Measurements from ENCODE around the gene EMD.
"Not testable (repeated sequence)": the region's sequence is repeated elsewhere in the genome, so short reads cannot be mapped to it uniquely, and the experiment has no call there.

The EMD gene

DNA sequence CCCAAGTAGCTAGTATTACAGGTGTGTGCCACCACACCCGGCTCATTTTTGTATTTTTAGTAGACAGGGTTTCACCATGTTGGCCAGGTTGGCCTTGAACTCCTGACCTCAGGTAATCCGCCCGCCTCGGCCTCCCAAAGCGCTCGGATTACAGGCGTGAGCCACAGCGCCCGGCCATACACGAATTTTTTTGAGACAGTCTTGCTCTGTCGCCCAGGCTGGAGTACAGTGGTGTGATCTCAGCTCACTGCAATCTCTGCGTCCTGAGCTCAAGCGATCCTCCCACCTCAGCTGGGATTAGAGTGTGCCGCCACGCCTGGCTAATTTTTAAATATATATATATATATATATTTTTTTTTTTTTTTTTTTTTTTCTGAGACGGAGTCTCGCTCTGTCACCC, 17.3 kb downstream of the EMD start:
- DNase-seq (ENCODE audit: low spot score) = not testable (repeated sequence)

DNA sequence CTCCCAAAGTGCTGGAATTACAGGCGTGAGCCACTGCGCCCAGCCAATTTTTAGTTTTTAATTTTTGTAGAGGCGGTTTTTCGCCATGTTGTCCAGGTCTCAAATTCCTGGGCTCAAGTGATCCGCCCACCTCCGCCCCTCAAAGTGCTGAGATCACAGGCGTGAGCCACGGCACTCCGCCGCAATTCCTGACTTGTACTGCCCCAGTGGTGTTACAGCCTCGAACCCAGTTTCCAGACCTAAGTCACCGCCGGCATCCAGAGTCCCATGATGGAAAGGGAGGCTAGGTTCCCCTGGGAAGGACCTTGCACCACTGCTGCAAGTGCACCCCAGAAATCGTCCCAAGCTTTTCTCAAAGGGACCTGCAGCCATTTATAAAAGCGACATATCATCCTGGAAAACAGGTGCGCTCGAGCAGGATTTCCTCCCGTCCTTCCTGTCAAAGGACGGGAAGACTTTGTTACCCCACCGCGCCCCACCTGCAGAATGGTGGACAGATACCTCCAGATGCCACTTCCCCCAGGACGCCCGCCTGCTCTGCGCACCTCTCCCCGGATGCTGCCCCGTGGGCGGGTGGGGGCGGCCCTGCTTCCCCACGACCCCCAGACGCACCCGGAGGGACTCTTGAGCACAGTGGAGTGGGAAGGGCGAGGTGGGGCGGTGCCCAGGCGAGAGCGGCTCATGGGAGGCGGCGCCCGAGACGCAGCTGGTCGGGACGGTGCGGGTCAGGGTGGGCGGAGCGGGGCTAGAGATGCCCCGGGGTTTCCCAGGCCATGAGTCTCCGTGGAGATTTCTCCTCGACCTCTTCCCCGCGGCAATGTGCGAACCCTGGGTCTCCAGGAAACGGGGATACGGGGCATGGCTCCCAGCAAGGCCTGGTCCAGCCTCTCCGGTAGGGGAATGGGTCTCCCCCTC, 18.1 kb downstream of the EMD start:
- peak; percentile 78 for DNase-seq (ENCODE audit: low spot score)

DNA sequence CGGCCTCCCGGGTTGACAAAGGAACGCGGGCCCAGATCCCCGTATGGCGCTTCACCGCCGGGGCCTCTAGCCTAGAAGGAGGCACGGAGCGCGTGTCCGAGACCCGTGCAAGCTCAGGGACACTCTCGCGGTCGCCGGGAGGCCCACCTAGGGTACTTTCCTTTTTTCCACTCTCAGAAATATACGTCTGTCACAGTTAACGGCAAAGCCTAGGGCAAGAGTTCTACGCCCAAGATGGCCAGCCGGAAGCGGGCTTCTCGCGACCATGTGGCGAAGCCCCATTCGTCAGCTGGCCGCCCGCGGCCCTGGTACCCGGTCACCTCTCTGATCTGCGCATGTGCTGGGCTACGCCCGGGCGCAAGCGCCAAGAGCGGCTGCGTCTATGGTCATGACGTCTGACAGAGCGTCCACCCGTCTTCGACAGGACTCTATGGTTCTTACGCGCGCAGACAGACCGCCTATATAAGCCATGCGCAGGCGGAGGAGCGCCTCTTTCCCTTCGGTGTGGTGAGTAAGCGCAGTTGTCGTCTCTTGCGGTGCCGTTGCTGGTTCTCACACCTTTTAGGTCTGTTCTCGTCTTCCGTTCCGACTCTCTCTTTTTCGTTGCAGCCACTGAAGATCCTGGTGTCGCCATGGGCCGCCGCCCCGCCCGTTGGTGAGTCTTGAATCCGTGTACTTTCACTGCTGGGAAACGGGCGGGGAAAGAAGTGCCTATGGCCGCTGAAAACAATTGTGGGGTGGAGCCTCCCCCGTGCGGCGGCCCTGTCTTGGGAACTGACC, 19.0 kb downstream of the EMD start, which contains the start of gene RPL10:
Gene RPL10 (plus strand): TSS at position 490 of the 780 bp plus-strand sequence. CDS start 143 bp downstream, at position 633.
- DNase-seq (ENCODE audit: low spot score) = peak; percentile 96

DNA sequence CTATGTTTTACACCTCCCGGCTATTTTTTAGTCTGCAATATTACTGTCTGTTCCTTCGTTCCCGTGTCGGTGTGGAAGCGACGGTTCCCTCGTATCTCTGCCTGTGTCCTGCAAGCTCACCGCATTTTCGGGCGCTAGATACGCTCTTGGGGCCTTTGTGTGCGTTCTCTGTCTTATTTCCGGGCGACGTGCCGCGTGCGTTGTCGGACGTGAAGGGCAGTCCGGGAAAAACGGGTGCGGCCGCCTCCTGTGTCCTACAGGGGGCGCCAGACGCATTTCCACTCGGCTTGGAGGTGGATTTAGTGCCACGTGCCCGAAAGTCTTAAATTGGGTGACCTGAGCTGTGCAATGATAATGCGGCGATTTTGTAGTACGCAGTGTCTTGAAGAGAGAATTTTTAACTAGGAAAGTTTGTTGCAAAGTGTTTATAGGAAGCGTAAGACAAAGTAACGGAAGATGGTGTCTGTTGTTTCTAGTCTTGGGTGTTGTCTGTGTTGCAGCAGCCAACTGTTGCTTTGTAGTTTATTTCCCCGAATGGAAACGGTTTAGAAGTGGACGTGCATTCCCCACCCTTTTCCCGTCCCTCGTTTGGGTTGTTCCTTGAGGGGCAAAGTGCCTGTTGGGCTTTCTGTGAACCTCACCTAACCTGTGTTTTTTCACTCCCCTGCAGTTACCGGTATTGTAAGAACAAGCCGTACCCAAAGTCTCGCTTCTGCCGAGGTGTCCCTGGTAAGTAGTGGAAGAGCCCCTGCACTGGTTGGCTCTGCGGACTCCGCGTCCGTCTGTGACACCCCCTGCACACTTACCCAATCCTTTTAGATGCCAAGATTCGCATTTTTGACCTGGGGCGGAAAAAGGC, 19.8 kb downstream of the EMD start:
- DNase-seq (ENCODE audit: low spot score) = peak; percentile 79

DNA sequence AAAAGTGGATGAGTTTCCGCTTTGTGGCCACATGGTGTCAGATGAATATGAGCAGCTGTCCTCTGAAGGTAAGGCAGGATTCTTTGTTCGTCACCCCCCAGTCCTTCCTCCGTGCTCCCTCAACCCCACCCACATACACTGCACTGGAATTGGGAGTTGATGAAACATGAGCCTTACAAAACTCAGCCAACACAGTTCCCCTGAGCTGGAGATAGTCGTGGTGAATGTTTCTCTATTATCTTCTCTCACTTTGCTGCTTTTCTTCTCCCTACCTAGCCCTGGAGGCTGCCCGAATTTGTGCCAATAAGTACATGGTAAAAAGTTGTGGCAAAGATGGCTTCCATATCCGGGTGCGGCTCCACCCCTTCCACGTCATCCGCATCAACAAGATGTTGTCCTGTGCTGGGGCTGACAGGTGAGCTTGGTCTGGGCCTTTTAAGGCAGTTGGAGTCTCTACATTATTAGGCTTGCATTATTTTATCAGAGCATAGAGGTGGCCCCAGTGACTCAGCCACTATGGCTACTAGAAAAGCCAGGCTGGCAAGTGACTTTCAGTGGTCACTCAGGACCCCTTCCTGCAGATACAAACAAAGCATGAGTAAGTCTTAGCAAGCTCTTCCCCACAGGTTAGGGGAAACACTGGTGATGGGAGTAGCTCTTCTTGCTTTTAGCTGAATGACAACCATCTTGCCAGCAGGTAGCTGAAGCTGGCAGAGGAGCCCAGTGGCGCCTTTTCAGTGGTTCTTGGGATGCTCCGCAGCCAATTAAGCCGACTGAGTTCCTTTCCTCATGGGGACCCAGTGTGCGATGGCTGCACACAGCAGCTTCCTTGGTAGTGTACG, 20.7 kb downstream of the EMD start:
- no peak for DNase-seq (ENCODE audit: low spot score)

DNA sequence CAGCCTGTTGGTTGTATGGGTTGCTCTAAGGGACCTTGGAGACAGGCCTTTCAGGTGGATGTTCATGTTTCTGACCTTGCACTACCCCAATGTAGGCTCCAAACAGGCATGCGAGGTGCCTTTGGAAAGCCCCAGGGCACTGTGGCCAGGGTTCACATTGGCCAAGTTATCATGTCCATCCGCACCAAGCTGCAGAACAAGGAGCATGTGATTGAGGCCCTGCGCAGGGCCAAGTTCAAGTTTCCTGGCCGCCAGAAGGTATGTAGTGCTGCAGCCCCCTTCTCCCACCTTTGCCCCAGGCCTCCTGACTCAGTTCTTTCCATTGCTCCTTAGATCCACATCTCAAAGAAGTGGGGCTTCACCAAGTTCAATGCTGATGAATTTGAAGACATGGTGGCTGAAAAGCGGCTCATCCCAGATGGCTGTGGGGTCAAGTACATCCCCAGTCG, 21.3 kb downstream of the EMD start:
- not testable (repeated sequence) for DNase-seq (ENCODE audit: low spot score)

DNA sequence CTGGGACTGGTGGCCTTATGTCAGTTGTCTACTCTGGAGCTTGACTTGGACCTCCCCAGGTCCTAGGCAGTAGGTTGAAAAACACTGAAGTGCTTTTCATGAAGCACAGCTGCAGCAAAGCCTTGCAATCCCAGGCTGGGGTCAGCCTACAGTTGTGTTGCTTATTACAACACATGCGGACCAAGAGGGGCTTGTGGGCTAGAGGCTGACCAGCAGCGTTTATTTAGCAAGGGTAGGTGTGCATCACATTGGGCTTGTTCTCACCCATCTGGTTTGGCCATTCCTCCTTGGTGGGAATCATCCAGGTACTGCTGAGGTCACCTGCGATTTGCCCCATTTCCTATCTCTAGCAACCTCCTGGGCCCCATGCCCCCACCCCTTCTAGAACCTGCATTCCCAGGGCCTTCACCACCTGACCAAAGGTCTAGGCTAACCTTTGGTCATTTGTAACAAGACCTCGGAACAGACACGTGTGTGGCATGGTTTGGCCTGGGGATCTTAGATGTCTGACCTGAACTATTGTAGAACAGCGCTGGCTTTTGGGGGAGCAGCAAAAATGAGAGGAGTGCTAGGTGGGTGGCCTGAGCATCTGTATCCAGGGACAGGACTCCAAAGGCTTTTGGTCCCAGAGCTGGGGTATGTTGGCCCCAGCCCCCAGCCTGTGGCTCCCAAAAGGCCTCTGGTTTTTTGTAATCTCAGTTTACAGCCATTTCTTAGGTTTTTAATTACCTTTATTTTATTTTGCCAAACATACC, 22.1 kb downstream of the EMD start:
- no peak for DNase-seq (ENCODE audit: low spot score)

DNA sequence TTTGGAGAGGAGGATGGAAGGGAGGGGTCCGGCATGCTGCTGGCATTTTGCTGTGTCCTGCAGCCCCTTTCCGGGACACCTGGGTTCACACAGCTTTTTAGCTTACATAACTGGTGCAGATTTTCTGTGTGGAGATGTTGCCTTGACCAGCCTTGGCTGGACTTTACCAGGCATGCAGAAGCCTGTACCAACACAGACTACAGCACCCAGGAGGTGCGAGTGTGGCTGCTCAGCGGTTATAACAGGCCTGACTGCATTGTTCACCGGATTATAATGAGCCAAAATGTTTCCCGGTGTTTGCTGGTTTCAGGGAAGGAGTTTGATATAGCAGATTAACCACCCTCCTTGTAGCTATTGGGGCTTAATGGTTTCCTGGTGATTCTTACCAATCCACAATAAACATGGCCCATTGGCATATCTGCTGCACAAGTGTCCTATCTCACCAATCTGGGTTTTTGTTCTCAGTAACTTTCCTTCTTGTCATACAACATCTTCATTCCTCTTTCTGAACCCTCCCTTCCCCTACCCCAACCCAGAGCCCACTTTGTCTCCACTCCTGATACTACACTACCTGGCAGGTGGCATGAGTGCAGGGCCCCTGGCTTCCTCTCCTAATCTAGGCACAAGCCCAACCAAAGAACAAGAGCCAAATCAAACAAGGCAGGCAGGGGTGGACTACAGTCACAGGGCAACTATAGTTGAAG, 23.0 kb downstream of the EMD start:
- DNase-seq (ENCODE audit: low spot score) = no peak

DNA sequence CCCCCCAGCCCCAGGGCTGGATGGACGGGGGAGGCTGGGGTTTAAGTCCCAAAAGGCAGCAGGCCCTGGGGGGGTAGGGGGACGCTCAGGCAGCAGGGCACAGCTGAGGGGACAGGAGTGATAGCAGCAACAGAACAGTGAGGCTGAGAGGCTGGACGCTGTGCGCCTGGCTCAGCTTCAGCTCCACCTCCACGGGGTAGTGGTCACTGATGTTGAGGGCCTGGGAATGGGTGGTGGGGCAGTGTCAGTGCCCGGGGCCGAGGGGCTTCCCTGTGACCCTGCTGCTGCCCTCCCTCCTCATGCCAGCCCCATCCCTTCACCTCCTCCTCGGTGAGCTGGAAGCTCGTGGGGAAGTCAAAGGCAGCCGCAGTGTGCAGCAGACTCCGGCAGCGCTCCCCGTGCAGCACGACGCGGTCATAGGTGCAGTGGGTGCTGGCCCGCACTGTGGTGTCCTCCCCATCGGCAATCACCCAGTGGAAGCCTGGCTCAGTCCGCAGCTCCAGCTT, 23.6 kb downstream of the EMD start:
- DNase-seq (ENCODE audit: low spot score) = no peak

DNA sequence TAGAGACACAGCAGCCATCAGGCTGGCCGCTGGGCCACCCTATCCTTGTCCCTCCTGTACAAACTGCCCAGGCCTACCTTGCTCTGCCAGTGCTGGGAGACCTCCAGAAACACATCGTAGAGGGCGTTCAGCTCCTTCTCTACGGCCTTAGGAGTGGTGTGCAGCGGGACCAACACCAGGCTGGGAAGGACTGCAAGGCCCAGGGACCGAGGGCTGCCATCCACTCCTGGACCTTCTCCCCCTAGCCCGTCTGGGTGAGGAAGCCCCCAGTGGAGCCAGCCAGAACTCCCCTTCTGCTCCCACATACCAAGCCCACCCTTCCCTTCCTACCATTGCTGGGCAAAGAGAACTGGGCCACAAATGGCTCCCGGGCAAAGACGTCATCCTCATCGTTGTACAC, 24.1 kb downstream of the EMD start:
- DNase-seq (ENCODE audit: low spot score) = no peak

DNA sequence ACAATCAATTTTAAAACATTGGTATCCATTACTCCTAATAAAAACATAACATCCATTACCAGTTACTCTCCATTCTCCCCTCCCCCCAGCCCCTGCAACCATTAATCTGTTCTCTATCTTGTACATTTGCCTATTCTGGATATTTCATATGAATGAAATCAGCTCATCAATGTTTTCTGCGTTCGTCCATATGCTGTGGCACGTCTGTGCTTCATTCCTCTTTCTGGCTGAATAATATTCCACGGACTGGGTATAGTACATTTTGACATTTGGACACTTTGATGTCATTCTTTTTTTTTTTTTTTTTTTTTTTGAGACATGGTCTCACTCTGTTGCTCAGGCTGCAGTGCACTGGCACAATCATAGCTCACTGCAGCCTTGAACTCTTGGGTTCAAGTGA, 24.8 kb downstream of the EMD start:
- DNase-seq (ENCODE audit: low spot score) = no peak

DNA sequence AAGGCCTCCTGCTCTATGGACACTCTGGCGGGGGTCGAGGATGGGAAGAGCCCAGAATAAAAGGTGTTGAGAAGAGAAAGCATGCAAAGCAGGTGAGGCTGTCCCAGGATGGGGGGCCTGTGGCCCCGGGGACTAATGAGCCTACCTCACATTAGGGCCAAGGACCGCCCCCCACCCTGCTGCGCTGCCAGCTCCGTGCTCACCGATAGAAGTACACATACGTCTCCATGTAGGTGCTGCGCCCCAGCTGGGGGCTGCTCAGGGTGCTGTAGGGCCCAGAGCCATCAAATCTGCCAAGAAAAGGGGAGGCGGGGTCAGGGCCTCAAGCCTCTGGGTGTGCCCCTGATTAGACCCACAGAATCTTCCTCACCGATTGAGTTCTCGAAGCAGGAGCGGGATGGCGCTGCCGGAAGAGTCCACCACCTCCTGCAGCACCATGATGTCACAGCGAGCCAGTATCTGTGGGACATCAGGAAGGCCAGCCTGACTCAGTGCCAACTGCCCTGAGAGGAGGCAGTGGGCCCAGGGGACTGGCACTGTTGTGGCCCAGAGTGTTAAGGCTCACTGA, 25.6 kb downstream of the EMD start:
- no peak for DNase-seq (ENCODE audit: low spot score)

DNA sequence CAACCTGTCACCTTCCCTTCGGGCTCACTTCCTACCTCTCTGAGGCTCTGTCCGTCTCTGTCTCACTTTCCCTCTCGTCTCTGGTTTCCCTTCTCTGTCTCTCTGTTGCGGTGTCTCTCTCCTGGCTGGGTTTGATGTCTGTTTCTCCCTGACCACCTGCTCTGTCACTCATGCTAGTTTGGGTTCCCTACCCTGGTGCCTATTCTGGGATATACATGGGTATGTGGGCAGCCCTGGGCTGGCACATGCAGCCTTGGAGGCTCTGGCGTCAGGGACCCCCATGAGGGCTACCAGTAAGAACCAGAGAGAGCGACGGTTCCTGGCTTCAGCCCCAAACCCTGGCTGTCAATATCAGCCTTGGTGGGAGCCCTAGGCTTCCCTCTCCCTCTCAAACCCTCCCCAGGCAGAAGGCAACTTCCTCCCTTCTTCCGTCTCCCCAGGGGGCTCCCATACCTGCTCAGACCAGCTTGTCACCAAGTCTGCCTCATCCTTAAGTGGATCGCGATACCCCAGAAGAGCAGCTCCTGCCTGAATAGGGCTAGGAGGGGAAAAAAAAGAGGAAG, 29.6 kb downstream of the EMD start:
- no peak for DNase-seq (ENCODE audit: low spot score)

DNA sequence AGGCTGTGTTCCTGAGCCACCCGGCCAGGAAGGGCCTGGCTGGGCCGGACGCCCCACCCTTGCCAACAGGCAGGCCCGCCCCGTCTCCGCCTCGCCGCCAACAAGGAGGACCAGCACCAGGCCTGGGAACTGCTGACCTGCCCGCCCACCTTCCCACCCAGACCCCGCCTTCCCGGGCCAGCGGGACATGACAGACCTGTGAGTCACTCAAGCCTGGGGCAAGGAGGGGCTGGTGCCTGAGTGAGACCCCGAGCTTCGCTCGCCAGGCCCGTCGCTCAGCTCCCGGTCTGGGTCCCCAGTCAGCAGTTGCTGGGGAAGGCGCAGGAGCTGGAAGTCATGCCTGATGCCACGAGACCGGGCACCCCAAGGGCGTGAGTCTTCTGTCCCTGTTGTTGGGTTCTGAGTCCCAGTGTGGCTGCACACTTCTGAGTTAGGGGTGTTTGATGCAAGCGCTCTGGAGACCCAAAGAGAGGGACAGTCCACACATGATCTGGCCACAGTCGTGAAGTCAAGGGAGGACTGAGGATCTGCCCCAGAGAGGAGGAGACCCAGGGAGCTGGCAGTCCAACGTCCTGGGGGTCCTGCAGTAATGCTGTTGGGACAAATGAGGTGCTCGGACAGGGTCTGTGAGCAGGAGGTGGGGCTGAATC, 30.3 kb downstream of the EMD start, which contains the start of gene DNASE1L1:
Gene DNASE1L1 (minus strand): TSS at position 33 of the 650 bp plus-strand sequence. CDS start 3,686 bp downstream, outside the sequence.
- peak; percentile 91 for DNase-seq (ENCODE audit: low spot score)

DNA sequence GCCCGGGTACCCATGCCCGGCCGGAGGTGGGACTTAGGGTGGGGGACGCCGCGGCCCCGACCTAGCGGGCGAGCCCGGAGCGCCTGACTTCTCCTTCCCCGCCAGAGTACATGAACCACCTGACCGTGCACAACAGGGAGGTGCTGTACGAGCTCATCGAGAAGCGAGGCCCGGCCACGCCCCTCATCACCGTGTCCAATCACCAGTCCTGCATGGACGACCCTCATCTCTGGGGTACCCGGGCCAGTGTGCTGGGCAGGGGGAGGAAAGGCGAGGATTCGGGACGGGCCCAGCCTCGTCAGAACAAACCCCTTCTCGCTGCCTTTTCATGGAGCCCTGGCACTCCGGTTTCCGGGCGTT, 32.9 kb downstream of the EMD start:
- peak; percentile 54 for DNase-seq (ENCODE audit: low spot score)

DNA sequence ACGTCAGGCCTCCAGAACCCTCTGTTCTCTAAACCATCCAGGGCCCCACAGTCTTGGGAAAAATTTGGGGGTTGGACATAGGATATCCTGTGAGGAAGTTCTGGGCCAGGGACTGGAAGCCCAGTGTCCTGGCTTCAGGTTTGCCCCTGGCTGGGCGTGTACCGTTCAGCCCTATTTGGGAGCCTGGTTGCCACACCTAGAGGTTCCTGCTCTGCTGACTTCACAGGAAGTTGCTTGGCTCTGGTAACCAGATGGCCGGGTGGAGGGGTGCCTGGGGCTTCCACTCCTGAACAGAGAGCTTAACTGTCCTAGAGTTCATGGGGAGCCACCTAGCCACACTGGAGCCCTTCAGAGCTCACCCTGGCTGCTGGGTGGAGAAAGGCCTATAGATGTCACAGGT, 33.4 kb downstream of the EMD start:
- DNase-seq (ENCODE audit: low spot score) = no peak

DNA sequence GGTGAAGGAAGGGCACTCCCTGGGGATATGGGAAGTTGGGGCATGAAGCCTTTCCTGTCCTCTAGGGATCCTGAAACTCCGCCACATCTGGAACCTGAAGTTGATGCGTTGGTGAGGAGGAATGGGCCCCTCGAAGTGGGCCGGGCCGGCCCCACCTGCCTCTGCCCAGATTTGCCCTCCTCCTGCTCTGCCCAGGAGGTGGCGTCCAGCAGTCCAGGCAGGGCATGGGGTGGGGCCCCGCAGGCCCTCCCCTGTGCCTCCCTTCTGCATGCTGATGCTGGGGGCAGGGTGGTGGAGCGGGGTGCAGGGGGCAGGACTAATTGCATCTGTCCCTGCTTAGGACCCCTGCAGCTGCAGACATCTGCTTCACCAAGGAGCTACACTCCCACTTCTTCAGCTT, 34.0 kb downstream of the EMD start:
- no peak for DNase-seq (ENCODE audit: low spot score)

DNA sequence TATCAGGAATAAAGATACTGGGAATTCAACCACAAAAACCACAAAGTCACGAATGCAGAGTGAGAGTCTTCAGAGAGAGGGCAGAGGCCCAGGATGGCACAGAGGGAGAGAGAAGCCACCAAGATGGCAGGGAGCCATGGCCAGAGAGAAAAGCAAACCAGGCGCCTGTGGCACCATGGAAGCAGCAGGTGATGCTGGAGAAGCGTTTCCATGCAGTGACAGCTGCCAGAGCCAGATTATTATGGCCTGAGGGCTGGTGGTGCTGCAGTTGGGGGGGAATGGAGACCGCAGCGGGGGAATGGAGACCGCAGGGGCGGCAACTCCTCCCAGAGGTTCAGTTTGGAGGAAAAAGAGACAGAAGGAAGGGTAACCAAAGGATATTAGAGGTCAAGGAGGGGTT, 38.1 kb downstream of the EMD start:
- DNase-seq (ENCODE audit: low spot score) = no peak
